GM23338 (cell line): ENCODE data around the gene TMEM237. TPM values are rescaled to one million over a fixed set of nuclear protein-coding genes. Genes with fewer than 3 reads are reported as not detected.

ENCODE experiments used
- ATAC-seq: fragments of 200-7000 bp; cut with Tn5 transposase; 3 replicates; pipeline ENCODE4 v1.9.1; 2020
- DNase-seq: peaks from one replicate; pipeline ENCODE4 v3.0.0-alpha.2; 2015; ENCODE audit warnings: low spot score
- H2AFZ ChIP-seq: fragments of 200-600 bp; sonication (generic); 2 replicates; pipeline ENCODE4 v1.8.0; 2016; ENCODE audit warnings: antibody characterized with exemption, mild to moderate bottlenecking, moderate library complexity
- H3F3A ChIP-seq: fragments of 200-600 bp; sonication (generic); replicated peaks from 2 replicates; pipeline ENCODE4 v1.8.0; 2017; ENCODE audit warnings: antibody characterized with exemption, mixed run types, low read depth
- H3K27ac ChIP-seq: fragments of 200-600 bp; sonication (generic); 2 replicates; pipeline ENCODE4 v1.6.1; 2016; ENCODE audit warnings: low read depth
- H3K27me3 ChIP-seq: fragments of 200-600 bp; sonication (generic); 2 replicates; pipeline ENCODE4 v1.8.0; 2016; ENCODE audit warnings: mild to moderate bottlenecking, mixed run types, moderate library complexity; ENCODE audit not compliant: insufficient read depth
- H3K36me3 ChIP-seq: fragments of 200-600 bp; sonication (generic); 2 replicates; pipeline ENCODE4 v1.8.0; 2016; ENCODE audit warnings: mild to moderate bottlenecking; ENCODE audit not compliant: insufficient read depth
- H3K4me1 ChIP-seq: fragments of 200-600 bp; sonication (generic); 2 replicates; pipeline ENCODE4 v1.8.0; 2016; ENCODE audit warnings: mild to moderate bottlenecking, moderate library complexity; ENCODE audit not compliant: insufficient read depth
- H3K4me2 ChIP-seq: fragments of 200-600 bp; sonication (generic); 2 replicates; pipeline ENCODE4 v1.7.1; 2017; ENCODE audit warnings: mixed run types
- H3K4me3 ChIP-seq: fragments of 200-600 bp; sonication (generic); 2 replicates; pipeline ENCODE4 v1.6.1; 2016; ENCODE audit warnings: mixed run types
- H3K79me2 ChIP-seq: fragments of 200-600 bp; sonication (generic); replicated peaks from 2 replicates; pipeline ENCODE4 v1.8.0; 2017; ENCODE audit warnings: mild to moderate bottlenecking; ENCODE audit not compliant: insufficient read depth
- H3K9me2 ChIP-seq: fragments of 200-600 bp; sonication (generic); 2 replicates; pipeline ENCODE4 v1.8.0; 2017; ENCODE audit not compliant: insufficient read depth
- H4K20me1 ChIP-seq: fragments of 200-600 bp; sonication (generic); replicated peaks from 2 replicates; pipeline ENCODE4 v1.8.0; 2017; ENCODE audit warnings: mild to moderate bottlenecking; ENCODE audit not compliant: insufficient read depth
- H3K27ac Mint-ChIP-seq: 2 replicates; pipeline ENCODE4 v1.8.0; 2020; ENCODE audit warnings: inconsistent platforms, mild to moderate bottlenecking, moderate library complexity, mixed read lengths
- H3K27me3 Mint-ChIP-seq: 3 replicates; pipeline ENCODE4 v1.8.0; 2022; ENCODE audit warnings: low read depth, mild to moderate bottlenecking, moderate library complexity, mixed read lengths, inconsistent platforms; ENCODE audit not compliant: insufficient read depth, poor library complexity
- H3K36me3 Mint-ChIP-seq: 3 replicates; pipeline ENCODE4 v1.8.0; 2021; ENCODE audit warnings: low read depth, mild to moderate bottlenecking, inconsistent platforms, moderate library complexity, mixed read lengths
- H3K4me1 Mint-ChIP-seq: 3 replicates; pipeline ENCODE4 v1.8.0; 2020; ENCODE audit warnings: mild to moderate bottlenecking, inconsistent platforms, mixed read lengths
- H3K4me3 Mint-ChIP-seq: 3 replicates; pipeline ENCODE4 v1.8.0; 2021; ENCODE audit warnings: moderate library complexity, mild to moderate bottlenecking, inconsistent platforms, mixed read lengths
- H3K9me3 Mint-ChIP-seq: 3 replicates; pipeline ENCODE4 v1.8.0; 2020; ENCODE audit warnings: moderate library complexity, mild to moderate bottlenecking, inconsistent platforms, mixed read lengths
- CREB1 ChIP-seq: fragments of 250-450 bp; sonication (Bioruptor Pico); IDR thresholded peaks from 2 replicates; pipeline ENCODE4 v1.5.0; 2020; ENCODE audit warnings: low read depth, mild to moderate bottlenecking, moderate library complexity
- ETS1 ChIP-seq: IDR thresholded peaks from 2 replicates; pipeline ENCODE4 v1.6.1; 2016; ENCODE audit warnings: antibody characterized with exemption
- EZH2 ChIP-seq: fragments of 200-600 bp; sonication (generic); IDR thresholded peaks from one replicate; pipeline ENCODE4 v1.8.0; 2017; ENCODE audit warnings: antibody characterized with exemption, mild to moderate bottlenecking, low read depth; ENCODE audit not compliant: unreplicated experiment
- EZH2phosphoT487 ChIP-seq: fragments of 200-600 bp; sonication (generic); IDR thresholded peaks from one replicate; pipeline ENCODE4 v1.8.1; 2018; ENCODE audit warnings: antibody characterized with exemption; ENCODE audit not compliant: unreplicated experiment
- JUNB ChIP-seq: IDR thresholded peaks from one replicate; pipeline ENCODE4 v1.6.1; 2016; ENCODE audit warnings: antibody characterized with exemption; ENCODE audit not compliant: unreplicated experiment
- NANOG ChIP-seq: IDR thresholded peaks from 2 replicates; pipeline ENCODE4 v1.6.1; 2016; ENCODE audit warnings: antibody characterized with exemption, borderline replicate concordance
- POLR2AphosphoS5 ChIP-seq: IDR thresholded peaks from 2 replicates; pipeline ENCODE4 v1.6.1; 2016; ENCODE audit warnings: antibody characterized with exemption, low read depth
- REST ChIP-seq: IDR thresholded peaks from one replicate; pipeline ENCODE4 v1.6.1; 2018; ENCODE audit warnings: antibody characterized with exemption; ENCODE audit not compliant: unreplicated experiment
- STAT1 ChIP-seq: IDR thresholded peaks from one replicate; pipeline ENCODE4 v1.6.1; 2016; ENCODE audit warnings: antibody characterized with exemption; ENCODE audit not compliant: unreplicated experiment
- ZNF114 ChIP-seq: fragments of 250-450 bp; sonication (Bioruptor Pico); IDR thresholded peaks from 2 replicates; pipeline ENCODE4 v1.5.0; 2020; ENCODE audit warnings: mild to moderate bottlenecking, moderate library complexity
- ZNF331 ChIP-seq: fragments of 250-450 bp; sonication (Bioruptor Pico); IDR thresholded peaks from 2 replicates; pipeline ENCODE4 v1.5.0; 2020; ENCODE audit warnings: low read depth, mild to moderate bottlenecking, moderate library complexity
- ZNF462 ChIP-seq: fragments of 250-450 bp; sonication (Bioruptor Pico); IDR thresholded peaks from 2 replicates; pipeline ENCODE4 v1.5.0; 2020; ENCODE audit warnings: mild to moderate bottlenecking, moderate library complexity
- polyA plus RNA-seq: library from polyadenylated mRNA; unstranded; fragments of >200 nt; fragmentation: Nextera tagmentation; extraction: Ambion mirVana; gene quantifications from 2 replicates; pipeline ENCODE4 v1.2.1, GENCODE V29; 2016
- total RNA-seq: library from RNA; depleted of rRNA; stranded (reverse); fragments of >200 nt; shearing (Covaris generic); gene quantifications from 2 replicates; pipeline ENCODE4 v1.2.3, GENCODE V29; 2014
- TF ChIP-seq, protein P1 (sequence below), 2 experiments: fragments of 200-600 bp in 1 of 2; sonication (generic) in 1 of 2; conservative IDR thresholded peaks; 2 replicates each; pipeline versions ENCODE4 v1.5.1 to v1.6.1; 2016 to 2017; ENCODE audit warnings: antibody characterized with exemption in 2 of 2, low read depth in 2 of 2, mild to moderate bottlenecking in 2 of 2, moderate library complexity in 1 of 2

TMEM237 gene
- total and polyA plus RNA-seq, 2 experiments from 2014 or later, result 42.0 to 48.9 TPM

DNA sequence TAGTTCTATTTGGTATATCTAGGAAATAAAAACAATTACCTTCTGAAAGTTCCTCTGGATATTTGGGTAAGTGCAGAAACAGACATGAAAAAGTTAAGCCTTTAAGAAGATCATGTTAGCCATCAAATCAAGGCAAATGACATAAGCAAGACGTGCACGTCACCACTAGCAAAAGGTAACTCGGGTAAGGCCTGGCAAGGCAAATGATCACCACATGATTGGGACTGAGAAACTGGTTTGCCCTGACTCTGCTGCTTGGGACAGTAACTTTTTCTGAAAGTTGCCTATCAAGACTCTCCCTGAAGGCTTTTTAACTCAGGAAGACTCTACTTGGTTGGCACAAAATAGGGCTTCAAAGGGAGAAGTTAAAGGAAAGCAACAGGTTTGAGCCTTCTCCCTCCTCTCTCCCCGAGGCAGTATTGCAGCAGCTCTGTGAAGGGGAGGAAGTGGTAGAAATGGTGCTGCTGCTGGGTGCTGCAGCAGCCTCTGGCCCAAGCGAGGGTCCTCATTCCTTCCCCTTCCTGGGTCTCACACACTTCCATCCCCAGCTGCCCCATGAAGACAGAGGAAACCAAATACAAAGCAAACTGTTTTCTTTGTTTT lies 17.1 kb upstream of the TMEM237 start:
- peaks cover 5% of the 10 kb centered on the region for H3K27me3 Mint-ChIP-seq

More for the DNA sequence above, 17.1 kb upstream of the TMEM237 start:
- no peaks in the 10 kb centered on the region for H3K27me3 ChIP-seq
- DNase-seq, result peak; percentile 7
- H3F3A ChIP-seq, result no peaks in the 10 kb centered on the region
- no peaks in the 10 kb centered on the region for H4K20me1 ChIP-seq
- no peak overlapping the region for H3K27ac ChIP-seq
- ATAC-seq, result peak; percentile 41
- H3K4me2 ChIP-seq, result no peak overlapping the region
- no peaks in the 10 kb centered on the region for H3K4me1 ChIP-seq
- no peaks in the 10 kb centered on the region for H3K9me2 ChIP-seq
- TF ChIP-seq ETS1 (no peak), ZNF331 (CRISPR knock-in tag) (no peak), ZNF114 (no peak), STAT1 (no peak), ZNF462 (CRISPR knock-in tag) (no peak), NANOG (no peak), JUNB (no peak), REST (no peak), POLR2AphosphoS5 (no peak), EZH2phosphoT487 (no peak), EZH2 (no peak), CREB1 (CRISPR knock-in tag) (no peak)
- TF ChIP-seq, protein P1, sequence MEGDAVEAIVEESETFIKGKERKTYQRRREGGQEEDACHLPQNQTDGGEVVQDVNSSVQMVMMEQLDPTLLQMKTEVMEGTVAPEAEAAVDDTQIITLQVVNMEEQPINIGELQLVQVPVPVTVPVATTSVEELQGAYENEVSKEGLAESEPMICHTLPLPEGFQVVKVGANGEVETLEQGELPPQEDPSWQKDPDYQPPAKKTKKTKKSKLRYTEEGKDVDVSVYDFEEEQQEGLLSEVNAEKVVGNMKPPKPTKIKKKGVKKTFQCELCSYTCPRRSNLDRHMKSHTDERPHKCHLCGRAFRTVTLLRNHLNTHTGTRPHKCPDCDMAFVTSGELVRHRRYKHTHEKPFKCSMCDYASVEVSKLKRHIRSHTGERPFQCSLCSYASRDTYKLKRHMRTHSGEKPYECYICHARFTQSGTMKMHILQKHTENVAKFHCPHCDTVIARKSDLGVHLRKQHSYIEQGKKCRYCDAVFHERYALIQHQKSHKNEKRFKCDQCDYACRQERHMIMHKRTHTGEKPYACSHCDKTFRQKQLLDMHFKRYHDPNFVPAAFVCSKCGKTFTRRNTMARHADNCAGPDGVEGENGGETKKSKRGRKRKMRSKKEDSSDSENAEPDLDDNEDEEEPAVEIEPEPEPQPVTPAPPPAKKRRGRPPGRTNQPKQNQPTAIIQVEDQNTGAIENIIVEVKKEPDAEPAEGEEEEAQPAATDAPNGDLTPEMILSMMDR (conservative IDR thresholded peaks at IDR 0.05; ENCODE audit: low read depth in 2 of 2), result no peak
- no peaks in the 10 kb centered on the region for H3K36me3 ChIP-seq
- Mint-ChIP-seq H3K9me3 (no peaks in the 10 kb centered on the region), H3K4me1 (peaks cover 10% of the 10 kb centered on the region; the same call in 2 of the 3 replicates), H3K27ac (no peak overlapping the region), H3K36me3 (no peaks in the 10 kb centered on the region), H3K4me3 (no peak overlapping the region)
- H3K4me3 ChIP-seq, result no peak overlapping the region
- peak overlapping the region; percentile 94 for H2AFZ ChIP-seq
- no peaks in the 10 kb centered on the region for H3K79me2 ChIP-seq
